HG03520 (cell line): Measurements from ENCODE around the gene SLC16A8.
"Not testable (repeated sequence)": the region's sequence is repeated elsewhere in the genome, so short reads cannot be mapped to it uniquely, and the experiment has no call there.

Experiments used
- ATAC-seq: cut with Tn5 transposase; IDR thresholded peaks from one replicate; pipeline ENCODE4 v1.9.1; 2021; ENCODE audit warnings: mild to moderate bottlenecking, moderate library complexity; ENCODE audit not compliant: unreplicated experiment

Gene SLC16A8, protein sequence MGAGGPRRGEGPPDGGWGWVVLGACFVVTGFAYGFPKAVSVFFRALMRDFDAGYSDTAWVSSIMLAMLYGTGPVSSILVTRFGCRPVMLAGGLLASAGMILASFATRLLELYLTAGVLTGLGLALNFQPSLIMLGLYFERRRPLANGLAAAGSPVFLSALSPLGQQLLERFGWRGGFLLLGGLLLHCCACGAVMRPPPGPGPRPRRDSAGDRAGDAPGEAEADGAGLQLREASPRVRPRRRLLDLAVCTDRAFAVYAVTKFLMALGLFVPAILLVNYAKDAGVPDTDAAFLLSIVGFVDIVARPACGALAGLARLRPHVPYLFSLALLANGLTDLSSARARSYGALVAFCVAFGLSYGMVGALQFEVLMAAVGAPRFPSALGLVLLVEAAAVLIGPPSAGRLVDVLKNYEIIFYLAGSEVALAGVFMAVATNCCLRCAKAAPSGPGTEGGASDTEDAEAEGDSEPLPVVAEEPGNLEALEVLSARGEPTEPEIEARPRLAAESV

DNA sequence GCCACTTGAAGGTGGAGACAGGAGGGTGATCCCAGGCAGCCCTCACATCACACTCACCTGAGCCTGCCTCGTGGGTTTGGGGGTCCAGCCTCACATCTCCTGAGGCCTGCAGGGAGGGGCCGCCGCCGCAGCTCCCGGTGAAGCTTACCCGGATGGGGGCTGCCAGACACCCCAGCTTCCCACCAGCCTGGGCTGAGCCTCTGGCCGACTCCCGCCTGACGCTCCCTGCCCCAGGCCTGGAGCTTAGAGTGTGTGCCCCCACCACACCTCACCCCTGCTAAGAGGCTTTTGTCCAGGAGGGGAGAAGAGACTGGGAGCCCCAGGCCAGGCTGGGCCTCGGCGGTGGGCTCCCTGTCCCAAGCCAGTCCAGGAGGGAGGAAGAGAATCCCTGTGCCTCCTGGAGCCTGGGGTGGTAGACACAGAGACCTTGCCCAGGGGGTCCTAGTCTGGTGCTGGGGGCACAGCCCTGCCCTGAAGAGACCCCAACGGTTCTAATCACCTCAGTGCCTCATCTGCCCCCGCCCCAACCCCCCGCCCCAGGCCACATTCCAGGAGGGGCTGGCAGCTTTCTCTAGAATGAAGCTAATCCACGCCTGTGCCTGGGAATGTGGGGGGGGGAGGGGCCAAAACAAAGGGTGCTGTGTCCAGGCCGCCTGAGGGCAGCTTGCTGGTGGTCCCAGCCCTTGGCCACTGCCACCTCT is at the start of gene SLC16A8:
Gene SLC16A8 (minus strand): TSS at position 254 of the 701 bp plus-strand sequence. CDS start 1,311 bp downstream, outside the sequence.
- ATAC-seq: no peak

DNA sequence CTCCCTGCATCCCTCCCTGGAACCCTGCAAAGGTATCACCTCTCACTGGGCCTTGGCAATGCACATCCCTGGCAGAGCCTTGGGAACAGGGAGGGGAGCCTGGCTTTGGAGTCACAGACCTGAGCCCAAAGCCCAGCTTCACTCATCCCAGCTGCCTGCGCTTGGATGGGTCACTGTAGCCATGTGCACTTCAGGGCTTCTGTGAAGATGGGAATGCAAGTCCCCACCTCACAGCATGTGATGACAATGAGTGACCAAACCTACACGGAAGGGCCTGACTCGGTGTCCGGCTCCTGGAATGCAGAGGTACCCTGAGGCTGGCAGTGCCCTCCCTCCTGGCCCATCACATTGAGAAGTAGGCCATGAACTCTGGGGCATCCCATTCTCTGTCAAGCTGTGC is 49.3 kb upstream of the SLC16A8 start:
- no peak for ATAC-seq

DNA sequence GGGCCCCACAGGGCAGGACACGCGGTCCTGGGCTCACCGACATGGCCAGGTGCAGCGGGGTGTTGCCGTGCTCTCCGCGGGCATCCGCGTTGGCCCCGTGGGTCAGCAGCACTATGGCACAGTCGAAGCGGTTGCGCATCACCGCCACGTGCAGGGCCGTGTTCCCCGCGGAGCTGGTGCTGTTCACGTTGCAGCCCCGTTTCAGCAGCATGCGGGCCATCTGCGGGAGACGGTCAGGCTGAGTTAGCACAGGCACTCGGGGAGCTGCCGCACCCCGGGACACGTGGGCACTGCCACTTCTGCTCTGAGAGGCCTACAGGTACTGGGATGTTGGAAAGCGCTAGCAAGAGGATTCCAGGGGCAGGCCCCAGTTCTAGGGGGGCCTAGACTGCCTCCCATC is 48.8 kb upstream of the SLC16A8 start:
- no peak for ATAC-seq

GRCh38 chr22:38132136-38132535 is 48.2 kb upstream of the SLC16A8 start:
- no peak for ATAC-seq

DNA sequence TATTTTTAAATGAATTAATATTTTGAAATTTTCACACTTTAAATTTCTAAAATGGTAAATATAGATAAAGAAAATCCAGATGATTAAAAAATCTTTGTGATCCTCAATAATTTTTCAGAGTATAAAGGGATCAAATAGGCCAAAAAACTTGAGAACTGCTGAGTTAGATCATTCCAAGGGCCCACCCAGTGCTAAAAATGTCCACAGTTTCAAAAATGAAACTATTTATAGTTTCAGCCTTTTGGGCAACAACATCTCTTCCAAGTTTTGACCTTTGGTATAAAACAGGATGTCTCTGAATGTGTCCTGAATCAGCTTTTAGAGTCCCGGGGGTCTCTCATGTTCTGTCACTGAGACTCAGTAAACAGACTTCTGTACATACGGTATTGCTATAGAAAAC is 47.4 kb upstream of the SLC16A8 start:
- ATAC-seq: no peak

DNA sequence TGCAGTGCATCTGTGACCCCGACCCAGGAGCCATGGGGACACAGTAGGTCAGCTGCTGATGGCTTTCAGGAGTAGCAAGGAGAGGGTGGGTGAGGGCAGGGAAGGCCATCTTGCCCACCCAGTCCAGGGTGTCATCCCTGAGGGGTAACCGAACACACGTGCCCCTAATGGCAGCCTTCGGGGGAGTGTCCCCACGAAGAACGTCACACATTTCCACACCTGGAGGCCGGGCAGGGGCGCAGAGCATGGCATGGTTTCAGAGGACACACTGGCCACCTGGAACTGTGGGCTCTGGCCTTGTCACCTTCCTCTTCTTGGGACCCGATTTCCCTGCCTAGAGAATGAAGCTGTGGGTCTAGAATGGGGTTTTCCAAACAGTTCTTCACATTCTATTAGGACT is 45.9 kb upstream of the SLC16A8 start:
- no peak for ATAC-seq

GRCh38 chr22:38129021-38129420 is 45.0 kb upstream of the SLC16A8 start:
- ATAC-seq: no peak

DNA sequence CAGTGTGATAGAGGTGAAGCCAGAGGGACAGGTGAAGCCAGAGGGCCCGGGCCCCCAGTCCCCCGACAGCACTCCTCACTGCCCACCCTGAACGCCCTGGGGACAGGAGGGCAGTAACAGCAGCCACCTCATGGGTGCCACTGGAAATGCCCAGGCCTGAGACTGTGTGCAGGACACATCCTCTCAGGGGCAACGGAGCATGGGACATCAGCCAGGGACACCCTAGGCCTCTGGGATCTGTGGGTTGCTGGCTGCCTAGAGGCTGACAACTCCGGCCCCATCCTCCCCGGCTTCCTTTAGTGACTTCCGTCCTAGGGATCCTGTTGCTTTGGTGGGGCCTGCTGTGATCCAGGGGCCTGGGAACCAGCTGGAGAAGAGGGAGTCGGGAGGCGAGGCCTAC is 43.9 kb upstream of the SLC16A8 start:
- ATAC-seq: no peak

DNA sequence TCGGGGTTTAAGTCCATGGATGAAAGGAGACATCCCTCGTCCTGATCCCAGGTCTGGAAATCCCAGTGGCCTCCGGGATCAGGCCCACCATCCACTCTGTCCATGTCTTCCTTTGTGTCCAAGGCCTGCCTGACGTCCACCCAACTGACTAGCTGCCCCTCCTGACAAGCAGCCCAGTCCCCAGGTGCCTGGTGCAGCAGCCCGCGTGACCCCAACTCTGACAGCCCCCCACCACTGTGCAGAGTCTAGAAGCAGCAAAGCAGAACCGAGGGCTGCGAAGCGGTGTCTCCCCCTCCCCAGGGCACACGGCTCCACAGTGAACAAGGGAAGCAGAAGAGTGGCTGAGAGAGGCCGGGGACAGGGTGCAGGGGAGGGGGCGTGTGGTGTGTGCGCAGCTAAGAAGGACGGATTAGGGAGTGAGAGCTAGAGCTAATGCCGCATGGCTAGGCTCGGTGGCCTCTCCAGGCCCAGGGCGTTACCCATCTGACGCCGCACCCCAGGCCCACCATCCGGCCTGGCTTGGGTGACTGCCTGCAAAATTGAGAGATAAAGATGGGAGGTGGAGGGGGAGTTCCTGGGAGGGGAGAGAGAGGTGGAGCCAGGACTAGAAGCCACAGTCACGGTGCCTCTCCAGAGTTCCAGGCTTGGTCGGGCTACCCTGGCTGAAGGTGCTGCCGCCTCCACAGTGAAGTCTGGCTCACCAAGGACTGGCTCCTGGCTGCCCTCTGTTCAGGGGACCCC is 43.1 kb upstream of the SLC16A8 start:
- no peak for ATAC-seq

DNA sequence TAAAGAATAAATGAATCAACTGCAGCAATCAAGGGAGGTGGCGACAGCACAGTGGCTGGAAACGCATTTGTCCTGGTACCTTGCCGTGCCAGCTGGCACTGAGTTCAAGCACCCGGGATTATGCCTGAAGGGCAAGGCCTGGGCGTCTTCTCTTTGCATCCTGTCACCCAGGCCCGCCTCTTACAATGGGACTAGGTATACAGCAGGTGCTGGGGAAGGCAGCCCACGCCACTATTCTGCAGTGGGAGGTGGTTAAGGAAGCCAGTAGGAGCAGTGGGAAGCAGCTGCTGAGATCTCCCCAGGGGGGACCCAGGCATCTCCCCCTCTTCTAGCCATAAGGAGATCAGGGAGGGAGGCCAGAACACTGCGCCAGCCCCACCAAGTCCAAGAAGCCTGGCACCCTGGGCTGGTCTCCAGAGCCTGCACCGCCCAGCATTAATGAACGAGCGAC is 41.8 kb upstream of the SLC16A8 start:
- no peak for ATAC-seq

- ATAC-seq: no peak
These were observed 41.1 kb upstream of the SLC16A8 start for GRCh38 chr22:38125038-38125610.

DNA sequence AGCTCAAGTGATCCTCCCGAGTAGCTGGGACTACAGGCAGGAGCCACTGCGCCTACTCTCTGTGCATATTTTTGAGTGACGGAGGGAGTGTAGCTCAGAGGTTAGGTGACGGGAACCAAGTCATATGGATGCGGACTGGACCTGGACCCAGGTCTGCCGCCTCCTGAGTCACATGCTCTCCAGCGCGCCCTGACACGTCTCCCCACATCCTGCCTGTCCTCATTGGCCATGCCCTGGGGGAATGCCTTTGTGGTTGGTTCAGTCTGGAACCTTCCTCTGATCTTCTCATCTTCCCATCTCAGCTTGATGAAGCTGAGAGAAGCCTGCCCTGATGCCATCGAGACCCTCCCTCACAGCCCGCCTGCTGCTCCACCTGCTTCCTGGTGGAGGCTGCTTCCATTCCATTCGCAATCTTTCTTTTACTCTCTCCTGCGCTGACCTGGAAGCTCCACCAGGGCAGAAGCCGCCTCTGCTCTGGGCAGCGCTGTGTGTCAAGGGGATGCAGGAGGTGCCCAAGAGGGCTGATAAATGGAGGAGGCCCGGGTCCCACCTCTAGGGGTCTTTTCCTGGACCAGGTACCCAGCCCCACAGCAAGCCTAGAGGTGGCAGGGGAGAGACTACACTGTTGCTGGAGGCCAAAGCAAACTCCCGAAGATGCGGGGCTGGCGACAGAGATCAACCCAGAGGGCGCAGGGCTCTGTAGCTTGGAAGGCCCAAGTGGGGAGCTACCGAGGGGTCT is 40.4 kb upstream of the SLC16A8 start:
- ATAC-seq: no peak

GRCh38 chr22:38122616-38123015 is 38.6 kb upstream of the SLC16A8 start:
- no peak for ATAC-seq

GRCh38 chr22:38120359-38121110 is 36.6 kb upstream of the SLC16A8 start:
- ATAC-seq: no peak

GRCh38 chr22:38118747-38119146 is 34.8 kb upstream of the SLC16A8 start:
- ATAC-seq: not testable (repeated sequence)

GRCh38 chr22:38118182-38118581 is 34.2 kb upstream of the SLC16A8 start:
- ATAC-seq: no peak

- ATAC-seq: not testable (repeated sequence)
These were observed 33.6 kb upstream of the SLC16A8 start for GRCh38 chr22:38117556-38117955.

DNA sequence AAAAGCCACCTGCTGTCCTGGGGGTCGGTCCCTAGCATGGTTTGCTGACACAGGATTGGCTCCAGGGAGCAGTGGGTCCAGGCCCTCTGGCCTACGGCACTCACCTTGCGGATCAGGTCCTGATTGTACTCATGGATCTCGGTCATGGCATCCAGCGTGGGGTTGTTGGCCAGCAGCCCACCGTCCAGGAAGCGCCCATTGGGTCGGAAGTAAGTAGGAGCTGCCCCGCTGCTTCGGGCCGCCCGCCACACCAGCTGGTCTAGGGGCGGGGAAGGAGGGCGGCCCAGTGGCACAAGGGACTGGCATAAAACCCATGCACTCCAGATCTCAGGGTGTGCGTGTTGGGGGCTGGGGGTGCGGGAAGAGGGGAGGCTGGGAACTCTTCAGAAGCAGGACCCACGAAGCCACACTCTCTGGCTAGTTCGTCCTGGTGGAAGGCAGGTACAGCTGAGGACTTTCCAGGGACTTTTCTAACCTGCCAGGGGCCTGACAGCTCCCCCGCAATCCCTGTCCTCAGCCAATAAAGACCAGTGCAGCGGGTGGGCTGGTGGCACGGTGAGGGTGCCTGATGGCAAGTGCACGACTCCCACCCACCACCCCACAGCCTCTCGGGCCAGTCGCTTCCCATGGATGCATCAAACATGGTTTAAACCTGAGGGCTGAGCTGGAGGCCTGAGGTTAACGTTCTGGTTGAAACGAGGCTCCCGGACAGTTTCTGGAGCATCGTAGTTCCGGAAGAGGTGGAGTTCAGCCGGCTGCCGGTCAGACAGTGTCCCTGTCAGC is 31.6 kb upstream of the SLC16A8 start:
- no peak for ATAC-seq
